GDM1 (cell line): ENCODE data around the gene PLEKHH2.

Experiments
- DNase-seq: peaks from one replicate; lab custom pipeline; 2025; lab: John Stamatoyannopoulos, UW

PLEKHH2 gene

GRCh38 chr2:43762286-43762685, 125.2 kb downstream of the PLEKHH2 start:
- no peak for DNase-seq

GRCh38 chr2:43763091-43763490, 126.0 kb downstream of the PLEKHH2 start:
- DNase-seq, result no peak

GRCh38 chr2:43764086-43764705, 127.1 kb downstream of the PLEKHH2 start:
- DNase-seq, result no peak

GRCh38 chr2:43766006-43766405, 128.9 kb downstream of the PLEKHH2 start:
- no peak for DNase-seq

GRCh38 chr2:43773876-43774613, 137.0 kb downstream of the PLEKHH2 start, which contains the start of gene DYNC2LI1:
DYNC2LI1 (plus strand) TSS chr2:43774039; CDS start chr2:43774139, 100 bp downstream.
- peak; percentile 66 for DNase-seq

- DNase-seq, result no peak
Measured at GRCh38 chr2:43774617-43775016, 137.6 kb downstream of the PLEKHH2 start.

- no peak for DNase-seq
Measured at GRCh38 chr2:43776324-43776723, 139.3 kb downstream of the PLEKHH2 start.

GRCh38 chr2:43777306-43777926, 140.4 kb downstream of the PLEKHH2 start:
- DNase-seq, result no peak

- DNase-seq, result no peak
Measured at GRCh38 chr2:43778233-43778632, 141.2 kb downstream of the PLEKHH2 start.

- DNase-seq, result no peak
Measured at GRCh38 chr2:43787895-43788294, 150.8 kb downstream of the PLEKHH2 start.

GRCh38 chr2:43788646-43789045, 151.6 kb downstream of the PLEKHH2 start:
- no peak for DNase-seq

- DNase-seq, result no peak
Measured at GRCh38 chr2:43790147-43790546, 153.1 kb downstream of the PLEKHH2 start.

- no peak for DNase-seq
Measured at GRCh38 chr2:43791035-43791765, 154.1 kb downstream of the PLEKHH2 start.

GRCh38 chr2:43792653-43793052, 155.6 kb downstream of the PLEKHH2 start:
- no peak for DNase-seq

- DNase-seq, result no peak
Measured at GRCh38 chr2:43794956-43795355, 157.9 kb downstream of the PLEKHH2 start.

- DNase-seq, result no peak
Measured at GRCh38 chr2:43796206-43796605, 159.1 kb downstream of the PLEKHH2 start.

- DNase-seq, result no peak
Measured at GRCh38 chr2:43798300-43798699, 161.2 kb downstream of the PLEKHH2 start.

- no peak for DNase-seq
Measured at GRCh38 chr2:43800894-43801293, 163.8 kb downstream of the PLEKHH2 start.

- DNase-seq, result no peak
Measured at GRCh38 chr2:43802135-43802534, 165.1 kb downstream of the PLEKHH2 start.

- no peak for DNase-seq
Measured at GRCh38 chr2:43803113-43803512, 166.1 kb downstream of the PLEKHH2 start.

GRCh38 chr2:43806719-43807031, 169.6 kb downstream of the PLEKHH2 start:
- no peak for DNase-seq

GRCh38 chr2:43810452-43810851, 173.4 kb downstream of the PLEKHH2 start:
- no peak for DNase-seq

GRCh38 chr2:43810888-43811287, 173.8 kb downstream of the PLEKHH2 start:
- DNase-seq, result no peak
